ENCODE measurements around the gene ADGB.
"Not testable (repeated sequence)": the region's sequence is repeated elsewhere in the genome, so short reads cannot be mapped to it uniquely, and the experiment has no call there.

The ADGB gene

DNA sequence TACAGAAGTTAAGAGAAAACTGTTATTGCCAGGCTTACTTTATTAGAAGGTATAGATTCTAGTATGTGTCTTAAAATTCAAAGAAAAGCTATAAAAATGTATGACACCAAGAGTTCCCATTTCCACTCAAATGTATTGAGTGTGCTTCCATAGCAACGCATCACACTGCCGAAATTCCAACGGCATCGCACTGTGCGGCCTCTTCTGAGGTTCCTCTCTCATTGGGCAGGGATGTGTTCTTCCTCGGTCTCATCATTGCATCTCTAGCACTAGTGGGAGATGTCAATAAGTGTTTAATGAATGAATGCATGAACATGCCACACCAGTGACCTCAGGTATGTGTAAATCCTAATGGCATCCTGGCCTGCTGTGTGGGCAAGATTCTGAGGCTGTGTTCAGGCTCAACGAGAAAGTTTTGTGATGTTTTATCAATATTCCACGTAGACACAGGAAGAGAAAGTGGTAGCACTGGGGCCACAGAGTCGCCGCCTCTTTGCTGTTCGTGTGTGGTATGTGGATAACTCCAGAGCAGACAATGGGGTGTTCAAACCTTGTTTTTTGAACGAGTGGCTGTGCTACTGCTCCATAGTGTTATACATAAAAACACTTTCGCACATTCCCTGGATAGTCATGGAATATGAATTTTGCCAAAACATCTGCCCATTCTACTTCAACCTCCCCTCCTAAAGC is 171.6 kb downstream of the ADGB start:
- no peak for DNase-seq

DNA sequence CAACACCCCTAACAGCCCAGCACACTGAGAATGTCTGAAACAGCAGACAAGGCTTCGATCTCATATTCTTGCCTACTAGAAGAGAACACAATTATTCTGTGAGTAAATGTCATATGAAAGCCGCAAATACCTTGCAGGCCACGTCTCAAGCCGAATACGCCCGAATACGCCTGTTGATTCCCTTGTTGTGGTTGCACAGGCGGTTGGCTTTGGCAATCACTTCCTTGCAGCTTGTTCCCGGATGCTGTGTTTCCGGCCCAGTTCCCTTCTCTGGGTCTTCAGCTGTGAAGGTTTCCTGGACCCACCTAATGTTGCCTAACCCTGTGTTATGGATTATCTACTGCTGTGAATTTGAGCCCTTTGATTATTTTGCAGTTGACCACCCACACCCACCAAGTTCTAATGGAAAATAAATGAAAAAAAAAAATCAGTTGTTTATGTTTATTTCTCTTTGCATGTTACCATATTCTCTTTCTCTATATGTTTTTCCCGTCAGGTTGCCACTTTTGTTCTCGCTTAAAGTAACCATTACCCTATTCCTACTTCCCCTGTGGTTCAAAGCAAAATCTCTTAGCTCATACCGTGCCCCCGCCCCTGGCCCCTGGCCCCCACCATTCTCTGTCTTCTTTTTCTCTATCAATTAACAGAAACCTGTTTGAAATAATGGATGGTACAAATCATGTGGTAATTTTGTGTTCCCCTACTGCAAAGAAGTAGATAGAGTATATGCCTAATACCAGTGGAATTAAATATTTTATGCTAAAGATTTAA is 172.4 kb downstream of the ADGB start:
- no peak for DNase-seq

DNA sequence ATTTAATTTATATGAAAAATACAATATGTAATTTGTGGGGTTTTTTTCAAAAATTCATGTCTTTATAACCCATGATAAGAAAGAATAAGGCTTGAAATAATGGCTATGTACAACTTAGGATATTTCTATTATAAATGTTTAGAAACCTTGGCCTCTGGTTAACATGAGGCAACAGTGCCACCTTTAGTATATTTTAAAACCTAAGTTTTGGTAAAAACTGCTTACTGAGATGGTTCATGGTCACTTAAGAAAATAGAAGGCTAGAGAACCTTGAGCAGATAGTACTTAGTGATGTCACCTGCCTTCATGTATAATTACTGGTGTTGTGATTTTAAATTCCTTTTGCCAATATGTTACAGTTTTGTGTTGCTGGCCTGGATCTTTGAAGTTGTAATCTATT is 176.4 kb downstream of the ADGB start:
- no peak for DNase-seq

DNA sequence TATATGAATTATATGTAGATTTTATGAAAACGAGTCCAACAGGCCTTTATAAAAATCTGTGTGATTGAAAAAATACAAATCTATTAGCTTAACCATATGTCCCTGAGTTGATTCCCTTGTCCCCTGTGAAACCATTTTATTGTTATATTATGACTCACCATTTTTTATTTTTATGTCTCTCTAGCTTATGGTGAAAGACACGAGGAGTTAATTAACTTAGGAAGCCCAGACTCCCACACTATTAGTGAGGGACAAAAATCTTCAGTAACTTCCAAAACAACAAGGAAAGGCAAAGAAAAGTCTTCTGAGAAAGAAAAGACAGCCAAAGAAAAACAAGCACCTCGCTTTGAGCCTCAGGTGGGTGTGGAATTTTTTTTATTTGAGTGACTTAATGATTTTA is 183.1 kb downstream of the ADGB start:
- DNase-seq, result no peak

DNA sequence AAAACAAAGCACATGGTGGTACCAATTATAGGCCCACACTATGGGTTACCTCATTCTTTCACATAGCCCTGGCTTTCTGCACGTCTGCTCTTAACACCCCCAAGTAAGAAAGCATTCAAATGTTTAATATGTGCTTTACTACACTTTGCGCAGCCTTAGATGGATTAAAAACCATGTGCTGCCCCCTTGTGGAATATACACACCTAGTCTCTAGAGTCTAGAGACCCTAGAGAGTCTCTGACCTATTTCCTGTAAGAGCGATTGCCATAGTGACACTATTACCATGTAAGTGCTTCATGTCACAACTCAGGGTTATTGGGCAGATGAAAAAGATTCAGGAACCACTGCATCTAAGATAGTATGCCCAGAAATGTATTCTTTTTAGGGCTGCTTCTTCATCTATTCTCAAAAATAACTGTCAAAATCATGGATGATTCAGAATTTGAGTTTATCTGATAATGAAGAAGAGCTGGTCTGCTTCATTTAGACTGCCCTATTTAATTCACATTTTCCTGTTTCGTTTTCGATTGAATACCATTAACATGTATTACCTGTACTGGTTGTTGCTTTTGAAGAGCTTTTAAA is 186.3 kb downstream of the ADGB start:
- peak; percentile 16 for DNase-seq

DNA sequence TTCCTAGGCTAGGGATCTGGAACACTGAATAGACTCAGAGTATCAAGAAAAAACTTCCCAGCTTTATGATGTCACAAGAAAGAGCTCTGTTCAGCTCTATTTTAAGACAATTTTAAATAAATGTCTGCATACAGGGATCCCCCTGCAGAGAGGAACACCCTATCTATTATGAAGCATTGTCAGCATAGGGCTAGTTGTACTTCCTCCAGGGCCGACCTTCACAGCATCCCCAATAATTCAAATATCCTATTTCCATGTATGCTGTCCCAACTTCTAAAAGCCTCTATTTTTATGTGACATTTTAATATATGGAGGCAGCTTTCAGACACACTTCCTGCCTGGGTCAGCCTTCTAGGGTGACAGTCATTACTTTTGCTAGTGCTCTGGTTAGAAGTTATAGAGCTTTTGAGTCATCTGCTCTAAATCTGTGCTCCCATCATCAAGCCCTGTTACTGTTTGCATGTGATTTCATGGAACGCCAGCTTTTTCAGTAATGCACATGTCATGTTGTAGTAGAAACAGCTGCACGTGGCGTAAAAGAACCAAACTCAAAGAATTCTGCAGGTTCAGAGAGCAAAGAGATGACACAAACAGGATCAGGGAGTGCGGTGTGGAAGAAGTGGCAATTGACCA is 189.2 kb downstream of the ADGB start:
- DNase-seq, result no peak

DNA sequence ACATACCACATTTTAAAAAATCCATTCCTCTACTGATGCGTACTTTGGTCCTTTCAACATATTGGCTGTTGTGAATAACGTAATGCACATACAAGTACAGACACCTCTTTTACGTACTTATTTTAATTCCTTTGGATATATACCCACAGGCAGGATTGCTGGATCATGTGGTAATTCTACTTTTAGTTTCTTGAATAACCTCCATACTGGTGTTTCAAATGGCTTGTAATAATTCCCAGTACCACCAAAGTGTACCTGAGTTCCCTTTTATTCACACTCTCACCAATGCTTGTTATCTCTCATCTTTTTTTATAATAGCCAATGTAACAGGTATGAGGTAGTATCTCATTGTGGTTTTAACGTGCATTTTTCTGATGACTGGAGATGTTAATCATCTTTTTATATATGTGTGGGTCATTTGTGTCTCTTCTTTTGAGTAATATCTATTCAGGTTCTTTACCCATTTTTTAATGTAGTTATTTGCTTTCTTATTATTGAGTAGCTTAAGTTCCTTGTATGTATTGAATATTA is 191.9 kb downstream of the ADGB start:
- no peak for DNase-seq

DNA sequence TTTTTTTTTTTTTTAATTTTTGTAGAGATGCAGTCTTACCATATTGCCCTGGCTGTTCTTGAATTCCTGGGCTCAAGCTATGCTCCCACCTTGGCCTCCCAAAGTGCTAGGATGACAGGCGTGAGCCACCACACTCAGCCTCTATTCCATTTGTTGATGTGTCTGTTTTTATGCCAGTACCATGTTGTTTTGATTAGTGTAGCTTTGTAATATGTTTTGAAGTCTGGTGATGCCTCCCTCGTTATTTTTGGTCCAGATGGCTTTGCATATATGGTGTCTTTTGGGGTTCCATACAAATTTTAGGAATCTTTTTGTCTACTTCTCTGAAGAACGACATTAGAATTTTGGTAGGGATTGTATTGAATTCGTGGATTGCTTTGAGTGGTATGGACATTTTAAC is 193.2 kb downstream of the ADGB start:
- no peak for DNase-seq

DNA sequence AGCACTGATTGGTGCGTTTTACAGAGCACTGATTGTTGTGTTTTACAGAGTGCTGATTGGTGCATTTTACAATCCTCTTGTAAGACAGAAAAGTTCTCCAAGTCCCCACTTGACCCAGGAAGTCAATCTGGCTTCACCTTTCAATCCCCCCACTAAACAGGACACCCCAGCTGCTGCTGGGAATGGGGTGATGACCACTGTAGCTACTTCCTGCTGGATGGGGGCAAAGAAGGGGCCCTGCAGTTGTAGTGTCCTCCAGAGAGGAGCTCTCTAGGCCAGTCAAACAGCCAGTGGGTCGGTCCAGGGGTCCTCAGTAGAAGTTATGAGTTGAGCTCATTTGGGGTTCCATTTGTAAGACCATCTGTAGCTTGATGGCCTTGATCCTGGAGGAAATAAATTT is 194.4 kb downstream of the ADGB start:
- not testable (repeated sequence) for DNase-seq

DNA sequence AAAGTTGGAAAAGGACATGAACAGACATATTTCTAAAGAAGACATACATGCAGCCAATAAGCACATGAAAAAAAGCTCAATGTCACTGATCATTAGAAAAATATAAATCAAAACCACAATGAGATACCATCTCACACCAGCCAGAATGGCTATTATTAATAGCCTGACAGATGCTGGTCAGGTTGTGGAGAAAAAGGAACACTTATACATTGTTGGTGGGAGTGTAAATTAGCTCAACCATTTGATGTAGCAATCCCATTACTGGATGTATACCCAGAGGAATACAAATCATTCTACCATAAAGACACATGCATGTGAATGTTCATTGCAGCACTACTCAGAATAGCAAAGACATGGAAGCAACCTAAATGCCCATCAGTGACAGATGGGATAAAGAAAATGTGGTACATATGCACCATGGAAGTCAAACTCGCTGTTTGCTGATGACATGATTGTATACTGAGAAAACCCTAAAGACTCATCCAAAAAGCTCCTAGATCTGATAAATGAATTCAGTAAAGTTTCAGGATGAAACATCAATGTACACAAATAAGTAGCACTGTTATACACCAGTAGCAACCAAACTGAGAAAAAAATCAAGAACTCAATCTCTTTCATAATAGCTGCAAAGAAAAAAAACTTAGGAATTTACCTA is 196.8 kb downstream of the ADGB start:
- DNase-seq, result no peak

DNA sequence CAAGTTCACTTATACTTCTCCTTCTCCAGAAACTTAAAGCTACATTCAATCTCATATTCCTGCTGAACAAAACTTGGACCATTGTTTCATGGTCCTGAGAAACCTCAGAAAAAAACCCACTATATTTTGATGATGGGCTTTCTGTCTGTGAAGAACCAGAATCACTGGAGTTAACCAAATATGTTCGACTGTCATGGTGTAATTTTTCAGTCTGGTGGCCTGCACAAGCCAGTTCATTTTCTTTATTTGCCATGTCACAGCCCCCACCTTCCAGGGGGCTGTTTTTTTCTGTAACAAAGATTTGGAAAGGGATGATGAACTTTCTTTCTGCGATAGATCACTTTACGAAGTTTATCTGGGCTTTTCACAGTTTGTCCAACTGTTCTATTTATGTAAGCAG is 204.4 kb downstream of the ADGB start:
- not testable (repeated sequence) for DNase-seq

DNA sequence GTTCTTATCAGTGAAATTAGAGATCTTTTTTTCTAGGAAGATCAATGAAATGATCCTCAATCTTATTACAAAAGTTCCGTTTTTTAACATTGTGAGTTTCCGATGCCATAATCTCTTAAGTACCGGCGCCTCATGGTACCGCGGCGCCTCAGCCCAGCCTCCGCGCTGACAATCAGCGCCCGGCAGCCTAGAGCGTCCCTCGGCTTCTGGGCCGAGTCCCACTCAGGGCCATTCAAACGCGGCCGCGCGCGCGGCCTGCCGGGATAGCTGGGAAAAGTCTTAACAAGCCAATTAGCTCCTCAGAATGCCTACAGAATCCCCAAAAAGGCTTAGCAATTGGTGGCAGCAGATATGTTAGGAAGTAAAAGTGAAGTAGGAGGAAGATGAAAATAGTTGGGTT is 204.8 kb downstream of the ADGB start:
- no peak for DNase-seq

DNA sequence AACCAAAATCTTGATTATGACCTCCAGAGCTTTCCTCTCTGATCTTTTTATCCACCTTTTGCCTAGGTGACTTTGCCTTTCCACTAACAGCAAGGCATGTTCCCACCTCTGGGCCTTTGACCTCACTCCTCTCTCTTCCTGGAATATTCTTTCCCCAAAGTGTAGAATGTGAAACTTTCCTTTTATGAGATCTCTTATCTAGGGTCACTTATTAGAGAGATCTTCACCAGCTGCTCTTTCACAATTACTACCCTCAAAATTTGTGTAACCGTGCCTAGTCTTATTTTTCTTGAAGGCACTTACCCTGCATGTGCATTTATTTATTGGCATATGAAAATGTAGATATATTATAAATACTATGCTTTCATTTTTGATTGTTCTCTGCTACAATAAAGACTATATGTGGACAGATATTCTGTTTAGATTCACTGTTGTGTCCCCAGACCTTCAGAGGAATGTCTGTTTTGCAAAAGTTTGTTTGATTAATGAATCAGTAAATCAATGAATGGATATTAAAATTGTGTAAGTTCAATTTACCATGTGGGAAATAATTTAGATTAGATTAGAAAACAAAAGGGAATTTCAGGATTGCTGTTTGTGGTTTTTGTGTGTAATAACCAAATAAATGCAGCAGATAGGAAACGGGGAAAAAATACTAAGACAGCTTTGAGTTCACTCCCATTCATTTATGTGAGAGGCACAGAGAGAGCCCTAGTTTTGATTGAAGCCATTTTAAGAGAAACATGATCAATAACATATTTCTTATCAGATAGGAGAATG is 207.0 kb downstream of the ADGB start:
- DNase-seq, result no peak

DNA sequence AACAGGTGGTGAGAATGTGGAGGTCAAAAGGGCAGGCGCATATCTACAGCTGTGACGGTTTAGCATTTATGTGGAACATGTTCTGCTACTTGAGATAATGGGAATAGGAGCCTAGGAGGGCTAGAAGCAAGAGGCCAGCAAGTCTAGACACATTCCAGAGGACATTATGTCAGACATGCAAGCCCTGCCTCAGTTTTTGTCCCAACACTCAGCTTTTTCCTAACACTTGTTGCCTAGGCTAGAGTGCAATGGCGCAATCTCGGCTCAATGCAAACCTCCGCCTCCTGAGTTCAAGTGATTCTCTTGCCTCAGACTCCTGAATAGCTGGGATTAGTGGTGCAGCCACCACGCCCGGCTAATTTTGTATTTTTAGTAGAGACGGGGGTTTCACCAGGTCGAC is 210.2 kb downstream of the ADGB start:
- not testable (repeated sequence) for DNase-seq

DNA sequence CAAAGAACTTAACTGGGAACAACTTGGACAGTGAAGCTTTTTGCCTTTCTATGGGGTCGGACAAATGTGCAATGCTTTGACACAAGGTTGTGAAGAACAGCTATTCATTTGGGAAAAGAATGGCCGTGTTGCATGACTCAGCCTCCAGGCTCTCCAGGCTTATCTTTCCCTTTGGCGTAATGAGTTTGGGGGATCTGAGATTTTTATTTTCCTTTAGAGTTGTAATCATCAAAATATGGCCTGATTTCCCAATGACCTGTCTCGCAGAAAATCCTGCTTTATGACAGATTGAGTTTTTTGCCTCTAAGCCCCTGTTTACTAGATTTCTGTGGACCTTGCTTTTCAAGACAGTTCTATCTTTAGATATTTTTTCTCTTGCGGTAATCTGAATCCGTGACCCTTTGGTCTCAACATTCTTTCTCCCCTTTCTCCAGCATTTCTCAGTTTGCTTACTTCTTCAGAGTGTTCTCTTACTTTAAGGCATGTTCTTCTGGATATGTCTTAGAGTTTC is 214.1 kb downstream of the ADGB start:
- not testable (repeated sequence) for DNase-seq

DNA sequence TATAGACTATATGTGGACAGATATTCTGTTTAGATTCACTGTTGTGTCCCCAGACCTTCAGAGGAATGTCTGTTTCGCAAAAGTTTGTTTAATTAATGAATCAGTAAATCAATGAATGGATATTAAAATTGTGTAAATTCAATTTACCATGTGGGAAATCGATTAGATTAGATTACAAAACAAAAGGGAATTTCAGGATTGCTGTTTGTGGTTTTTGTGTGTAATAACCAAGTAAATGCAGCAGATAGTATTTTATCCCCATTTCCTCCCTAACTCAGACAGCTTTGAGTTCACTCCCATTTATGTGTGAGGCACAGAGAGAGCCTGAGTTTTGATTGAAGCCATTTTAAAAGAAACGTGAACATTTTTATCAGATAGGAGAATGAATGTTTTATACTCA is 214.8 kb downstream of the ADGB start:
- DNase-seq, result no peak

DNA sequence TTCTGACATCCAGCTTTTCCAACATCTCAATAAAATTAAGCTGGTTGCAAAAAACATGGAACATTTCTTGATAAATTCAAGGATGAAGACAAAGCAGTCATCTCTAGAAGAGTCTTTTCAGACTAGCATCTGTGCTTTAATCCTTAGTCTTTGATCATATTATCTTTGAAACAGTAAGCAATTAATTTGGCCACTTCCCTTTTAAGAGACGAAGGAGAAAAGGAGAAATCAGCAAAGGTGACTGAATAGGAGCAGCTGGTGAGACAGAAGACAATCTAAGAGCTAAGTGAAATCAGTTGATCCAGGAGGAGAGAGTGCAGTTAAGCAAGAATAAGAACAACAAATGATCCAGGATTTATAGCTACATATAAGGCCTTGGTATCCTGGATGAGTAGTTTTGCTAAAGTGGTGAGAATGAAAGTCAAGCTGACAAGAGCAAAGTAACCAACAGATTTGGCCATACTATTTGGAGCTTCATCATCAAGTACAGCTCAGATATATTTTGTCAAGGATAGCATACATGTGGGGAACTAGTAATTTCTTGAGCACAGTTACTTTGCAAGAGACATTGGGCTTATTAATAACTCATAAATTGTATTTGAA is 215.5 kb downstream of the ADGB start:
- no peak for DNase-seq

DNA sequence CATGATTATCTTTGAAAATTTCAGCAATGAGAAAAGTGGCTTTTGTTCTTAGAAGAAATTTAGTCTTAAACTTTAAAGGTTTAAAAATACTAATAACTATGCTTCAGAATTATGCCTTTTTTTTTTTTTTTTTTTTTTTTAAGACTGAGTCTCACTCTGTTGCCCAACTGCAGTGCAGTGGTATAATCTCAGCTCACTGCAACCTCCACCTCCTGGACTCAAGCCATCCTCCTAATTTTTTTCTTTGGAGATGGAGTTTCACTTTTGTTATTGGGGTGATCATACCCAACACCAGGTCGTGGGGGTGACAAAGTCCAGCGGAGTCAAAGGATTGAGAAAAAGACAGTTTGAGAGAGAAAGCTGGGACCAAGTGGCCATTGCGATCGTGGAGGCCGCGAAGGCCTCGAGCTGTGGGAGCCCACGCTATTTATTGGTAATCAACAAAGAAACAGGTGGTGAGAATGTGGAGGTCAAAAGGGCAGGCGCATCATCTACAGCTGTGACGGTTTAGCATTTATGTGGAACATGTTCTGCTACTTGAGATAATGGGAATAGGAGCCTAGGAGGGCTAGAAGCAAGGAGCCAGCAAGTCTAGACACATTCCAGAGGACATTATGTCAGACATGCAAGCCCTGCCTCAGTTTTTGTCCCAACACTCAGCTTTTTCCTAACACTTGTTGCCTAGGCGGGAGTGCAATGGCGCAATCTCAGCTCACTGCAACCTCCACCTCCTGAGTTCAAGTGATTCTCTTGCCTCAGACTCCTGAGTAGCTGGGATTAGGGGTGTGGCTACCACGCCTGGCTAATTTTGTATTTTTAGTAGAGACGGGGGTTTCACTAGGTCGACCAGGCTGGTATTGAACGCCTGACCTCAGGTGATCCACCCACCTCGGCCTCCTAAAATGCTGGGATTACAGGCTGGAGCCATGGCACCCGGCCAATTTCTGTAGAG is 217.0 kb downstream of the ADGB start:
- not testable (repeated sequence) for DNase-seq

DNA sequence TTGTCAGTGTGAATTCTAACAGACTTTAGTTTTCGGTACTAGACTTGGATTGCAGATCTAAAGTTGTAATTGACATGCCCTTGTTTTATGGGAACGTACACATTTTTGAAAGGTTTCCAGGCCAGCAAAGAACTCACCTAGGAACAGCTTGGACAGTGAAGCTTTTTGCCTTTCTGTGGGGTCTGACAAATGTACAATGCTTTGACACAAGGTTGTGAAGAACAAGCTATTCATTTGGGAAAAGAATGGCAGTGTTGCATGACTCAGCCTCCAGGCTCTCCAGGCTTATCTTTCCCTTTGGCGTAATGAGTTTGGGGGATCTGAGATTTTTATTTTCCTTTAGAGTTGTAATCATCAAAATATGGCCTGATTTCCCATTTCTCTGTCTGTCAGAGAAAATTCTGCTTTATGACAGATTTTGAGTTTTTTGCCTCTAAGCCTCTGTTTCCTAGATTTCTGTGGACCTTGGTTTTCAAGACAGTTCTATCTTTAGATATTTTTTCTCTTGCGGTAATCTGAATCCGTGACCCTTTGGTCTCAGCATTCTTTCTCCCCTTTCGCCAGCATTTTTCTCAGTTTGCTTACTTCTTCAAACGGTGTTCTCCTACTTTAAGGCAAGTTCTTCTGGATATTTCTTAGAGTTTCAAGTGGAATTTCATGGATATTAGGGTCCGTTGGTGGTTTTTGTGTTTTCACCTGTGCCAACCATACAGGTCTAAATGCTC is 221.0 kb downstream of the ADGB start:
- no peak for DNase-seq

Measured in NCI-H2029 treated with DMSO at 0.1 percent for 48 hours (cell line).